Activated T-cell treated with anti-CD3 and anti-CD28 coated beads, Interleukin-2, amount 50 U/mL, for 24 hours (primary cell): ENCODE data around the gene KCNJ14.

Experiments used
- DNase-seq: peaks from one replicate; pipeline ENCODE4 v3.0.0-alpha.2; 2020
- H3K27ac Mint-ChIP-seq: 2 replicates; pipeline ENCODE4 v1.8.0; 2020; ENCODE audit warnings: mild to moderate bottlenecking, mixed read lengths
- H3K27me3 Mint-ChIP-seq: 2 replicates; pipeline ENCODE4 v1.8.0; 2020; ENCODE audit warnings: mixed read lengths
- H3K36me3 Mint-ChIP-seq: 2 replicates; pipeline ENCODE4 v1.8.0; 2020; ENCODE audit warnings: low read depth, mixed read lengths
- H3K4me1 Mint-ChIP-seq: 2 replicates; pipeline ENCODE4 v1.8.0; 2020; ENCODE audit warnings: low read depth, mixed read lengths
- H3K4me3 Mint-ChIP-seq: 2 replicates; pipeline ENCODE4 v1.8.0; 2020; ENCODE audit warnings: mild to moderate bottlenecking, moderate library complexity, mixed read lengths
- H3K9me3 Mint-ChIP-seq: 2 replicates; pipeline ENCODE4 v1.8.0; 2020; ENCODE audit warnings: mixed read lengths

KCNJ14 gene

GRCh38 chr19:48452289-48453190 lies 2.8 kb upstream of the KCNJ14 start:
- Mint-ChIP-seq H3K4me3 (no peak overlapping the region), H3K27ac (peak overlapping the region; percentile 33), H3K36me3 (peaks cover 97% of the 10 kb centered on the region), H3K9me3 (no peaks in the 10 kb centered on the region), H3K4me1 (peaks cover 25% of the 10 kb centered on the region), H3K27me3 (no peaks in the 10 kb centered on the region)
- DNase-seq = no peak

- Mint-ChIP-seq H3K4me3 (no peak overlapping the region), H3K27ac (no peak overlapping the region), H3K4me1 (peaks cover 10% of the 10 kb centered on the region), H3K36me3 (peaks cover 93% of the 10 kb centered on the region), H3K9me3 (no peaks in the 10 kb centered on the region), H3K27me3 (no peaks in the 10 kb centered on the region)
- DNase-seq = no peak
Measured at GRCh38 chr19:48454150-48454730, 1.1 kb upstream of the KCNJ14 start.

GRCh38 chr19:48455908-48456562 lies 661 bp downstream of the KCNJ14 start:
- Mint-ChIP-seq H3K4me1 (peaks cover 8% of the 10 kb centered on the region), H3K9me3 (no peaks in the 10 kb centered on the region), H3K36me3 (peaks cover 87% of the 10 kb centered on the region), H3K4me3 (no peak overlapping the region), H3K27ac (no peak overlapping the region), H3K27me3 (no peaks in the 10 kb centered on the region)
- DNase-seq = no peak

- no peak overlapping the region for H3K4me3 Mint-ChIP-seq
Measured at GRCh38 chr19:48456864-48457263, 1.5 kb downstream of the KCNJ14 start.

GRCh38 chr19:48458016-48458415 lies 2.6 kb downstream of the KCNJ14 start:
- Mint-ChIP-seq H3K36me3 (peaks cover 80% of the 10 kb centered on the region), H3K9me3 (no peaks in the 10 kb centered on the region), H3K4me1 (peaks cover 4% of the 10 kb centered on the region), H3K27ac (no peak overlapping the region), H3K27me3 (no peaks in the 10 kb centered on the region), H3K4me3 (no peak overlapping the region)
- DNase-seq = no peak

More at GRCh38 chr19:48456864-48457263, 1.5 kb downstream of the KCNJ14 start:
- Mint-ChIP-seq H3K27ac (no peak overlapping the region), H3K4me1 (peaks cover 8% of the 10 kb centered on the region), H3K9me3 (no peaks in the 10 kb centered on the region), H3K27me3 (no peaks in the 10 kb centered on the region), H3K36me3 (peaks cover 81% of the 10 kb centered on the region)
- DNase-seq = no peak

GRCh38 chr19:48461651-48461981 lies 6.2 kb downstream of the KCNJ14 start:
- H3K9me3 Mint-ChIP-seq = no peaks in the 10 kb centered on the region
- no peak for DNase-seq
- no peak overlapping the region for H3K27ac Mint-ChIP-seq
- H3K4me3 Mint-ChIP-seq = no peak overlapping the region
- H3K4me1 Mint-ChIP-seq = peaks cover 8% of the 10 kb centered on the region
- H3K36me3 Mint-ChIP-seq = peaks cover 65% of the 10 kb centered on the region
- no peaks in the 10 kb centered on the region for H3K27me3 Mint-ChIP-seq

GRCh38 chr19:48461982-48462655 lies 6.7 kb downstream of the KCNJ14 start:
- Mint-ChIP-seq H3K4me1 (peaks cover 8% of the 10 kb centered on the region), H3K4me3 (no peak overlapping the region), H3K9me3 (no peaks in the 10 kb centered on the region), H3K27ac (no peak overlapping the region), H3K36me3 (peaks cover 61% of the 10 kb centered on the region), H3K27me3 (no peaks in the 10 kb centered on the region)
- DNase-seq = no peak

- Mint-ChIP-seq H3K9me3 (no peaks in the 10 kb centered on the region), H3K36me3 (peaks cover 36% of the 10 kb centered on the region), H3K27ac (peak overlapping the region; percentile 10), H3K4me3 (no peak overlapping the region), H3K27me3 (no peaks in the 10 kb centered on the region), H3K4me1 (peaks cover 20% of the 10 kb centered on the region)
- no peak for DNase-seq
Measured at GRCh38 chr19:48465215-48465614, 9.8 kb downstream of the KCNJ14 start.

GRCh38 chr19:48466561-48467325 lies 11.4 kb downstream of the KCNJ14 start:
- H3K9me3 Mint-ChIP-seq = no peaks in the 10 kb centered on the region
- H3K4me3 Mint-ChIP-seq = no peak overlapping the region
- peaks cover 27% of the 10 kb centered on the region for H3K4me1 Mint-ChIP-seq
- H3K36me3 Mint-ChIP-seq = peaks cover 42% of the 10 kb centered on the region
- H3K27ac Mint-ChIP-seq = peak overlapping the region; percentile 22
- H3K27me3 Mint-ChIP-seq = no peaks in the 10 kb centered on the region
- DNase-seq = no peak

GRCh38 chr19:48468772-48469288 lies 13.5 kb downstream of the KCNJ14 start:
- Mint-ChIP-seq H3K9me3 (no peaks in the 10 kb centered on the region), H3K27ac (peak overlapping the region; percentile 93), H3K27me3 (no peaks in the 10 kb centered on the region), H3K4me3 (peak overlapping the region; percentile 83), H3K36me3 (peaks cover 44% of the 10 kb centered on the region), H3K4me1 (peaks cover 27% of the 10 kb centered on the region)
- DNase-seq = peak; percentile 99

- Mint-ChIP-seq H3K27ac (peak within 1 kb of the TSS; percentile 93), H3K9me3 (no peaks in the 10 kb centered on the region), H3K27me3 (no peaks in the 10 kb centered on the region), H3K4me1 (peaks cover 27% of the 10 kb centered on the region), H3K36me3 (peaks cover 44% of the 10 kb centered on the region), H3K4me3 (peak within 1 kb of the TSS; percentile 83)
- DNase-seq = peak; percentile 84
Measured at GRCh38 chr19:48469289-48469881, 14.0 kb downstream of the KCNJ14 start, which contains the start of gene CYTH2. Gene CYTH2, plus strand, starts transcription at chr19:48469369. Its CDS starts 139 bp downstream, at chr19:48469508.

GRCh38 chr19:48469934-48470680 lies 14.7 kb downstream of the KCNJ14 start:
- peaks cover 25% of the 10 kb centered on the region for H3K4me1 Mint-ChIP-seq

GRCh38 chr19:48470856-48471255 lies 15.5 kb downstream of the KCNJ14 start:
- peaks cover 20% of the 10 kb centered on the region for H3K4me1 Mint-ChIP-seq
- H3K27ac Mint-ChIP-seq = peak overlapping the region; percentile 86
- no peak for DNase-seq
- no peaks in the 10 kb centered on the region for H3K9me3 Mint-ChIP-seq
- no peaks in the 10 kb centered on the region for H3K27me3 Mint-ChIP-seq
- H3K4me3 Mint-ChIP-seq = peak overlapping the region; percentile 83
- peaks cover 50% of the 10 kb centered on the region for H3K36me3 Mint-ChIP-seq

More at GRCh38 chr19:48469934-48470680, 14.7 kb downstream of the KCNJ14 start:
- H3K27ac Mint-ChIP-seq = peak overlapping the region; percentile 86
- peak overlapping the region; percentile 83 for H3K4me3 Mint-ChIP-seq
- no peaks in the 10 kb centered on the region for H3K27me3 Mint-ChIP-seq
- no peaks in the 10 kb centered on the region for H3K9me3 Mint-ChIP-seq
- no peak for DNase-seq
- H3K36me3 Mint-ChIP-seq = peaks cover 47% of the 10 kb centered on the region
